Loucy (cell line): Measurements from ENCODE around the gene ZDHHC7.

Experiments
- CTCF ChIP-seq: fragments of 200-600 bp; sonication (generic); conservative IDR thresholded peaks from 2 replicates; pipeline ENCODE4 v1.5.1; 2014; ENCODE audit warnings: mild to moderate bottlenecking, antibody characterized with exemption, low read length
- EZH2phosphoT487 ChIP-seq: fragments of 200-600 bp; IDR thresholded peaks from 2 replicates; pipeline ENCODE4 v1.6.1; 2018; ENCODE audit warnings: antibody characterized with exemption, mild to moderate bottlenecking, moderate library complexity, borderline replicate concordance

GRCh38 chr16:84931107-84931494 is 80.2 kb downstream of the ZDHHC7 start:
- TF ChIP-seq CTCF: no peak
- no peak for TF ChIP-seq EZH2phosphoT487
